ENCODE results near the gene ELANE.

- TF ChIP-seq, protein P1, sequence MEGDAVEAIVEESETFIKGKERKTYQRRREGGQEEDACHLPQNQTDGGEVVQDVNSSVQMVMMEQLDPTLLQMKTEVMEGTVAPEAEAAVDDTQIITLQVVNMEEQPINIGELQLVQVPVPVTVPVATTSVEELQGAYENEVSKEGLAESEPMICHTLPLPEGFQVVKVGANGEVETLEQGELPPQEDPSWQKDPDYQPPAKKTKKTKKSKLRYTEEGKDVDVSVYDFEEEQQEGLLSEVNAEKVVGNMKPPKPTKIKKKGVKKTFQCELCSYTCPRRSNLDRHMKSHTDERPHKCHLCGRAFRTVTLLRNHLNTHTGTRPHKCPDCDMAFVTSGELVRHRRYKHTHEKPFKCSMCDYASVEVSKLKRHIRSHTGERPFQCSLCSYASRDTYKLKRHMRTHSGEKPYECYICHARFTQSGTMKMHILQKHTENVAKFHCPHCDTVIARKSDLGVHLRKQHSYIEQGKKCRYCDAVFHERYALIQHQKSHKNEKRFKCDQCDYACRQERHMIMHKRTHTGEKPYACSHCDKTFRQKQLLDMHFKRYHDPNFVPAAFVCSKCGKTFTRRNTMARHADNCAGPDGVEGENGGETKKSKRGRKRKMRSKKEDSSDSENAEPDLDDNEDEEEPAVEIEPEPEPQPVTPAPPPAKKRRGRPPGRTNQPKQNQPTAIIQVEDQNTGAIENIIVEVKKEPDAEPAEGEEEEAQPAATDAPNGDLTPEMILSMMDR (IDR thresholded peaks at IDR 0.05): no peak
- TF ChIP-seq POLR2A (IDR thresholded peaks at IDR 0.05): no peak
- TF ChIP-seq EP300 (IDR thresholded peaks at IDR 0.05): no peak
- no peak for TF ChIP-seq POLR2AphosphoS5 (IDR thresholded peaks at IDR 0.05)
These were observed 46.9 kb upstream of the ELANE start for GRCh38 chr19:805166-805551.

Measured in sigmoid colon (tissue), 4 donors.